ENCODE results near the gene AGTRAP.

- TF ChIP-seq ZNF274 (IDR thresholded peaks at IDR 0.05; ENCODE audit: low read depth, low read length) (no peak), SUZ12 (IDR thresholded peaks at IDR 0.05; ENCODE audit: extremely low read depth, insufficient read depth, insufficient read length) (no peak), YY1 (IDR thresholded peaks at IDR 0.05; ENCODE audit: insufficient read depth, insufficient read length) (no peak)
These were observed 64.4 kb downstream of the AGTRAP start for GRCh38 chr1:11800391-11800755.
